Skeletal muscle satellite cell (primary cell): ENCODE results near the gene RPL29.
A peak's percentile ranks its signal among the peaks of the same experiment; 100 is the strongest.
"Not testable (repeated sequence)": the region's sequence is repeated elsewhere in the genome, so short reads cannot be mapped to it uniquely, and the experiment has no call there.

Source experiments
- H3K27me3 ChIP-seq: 2 replicates; pipeline ENCODE4 v1.7.0; 2013; ENCODE audit warnings: low read length; ENCODE audit not compliant: control insufficient read depth, insufficient read depth
- H3K36me3 ChIP-seq: 2 replicates; pipeline ENCODE4 v1.7.0; 2013; ENCODE audit warnings: mild to moderate bottlenecking, control low read depth, low read length; ENCODE audit not compliant: insufficient read depth
- H3K4me1 ChIP-seq: 2 replicates; pipeline ENCODE4 v1.7.0; 2013; ENCODE audit warnings: low read length; ENCODE audit not compliant: control insufficient read depth, insufficient read depth
- H3K4me2 ChIP-seq: 2 replicates; pipeline ENCODE4 v1.7.0; 2013; ENCODE audit warnings: mild to moderate bottlenecking, low read length
- H3K4me3 ChIP-seq: 2 replicates; pipeline ENCODE4 v1.7.0; 2013; ENCODE audit warnings: low read length
- H3K9ac ChIP-seq: 2 replicates; pipeline ENCODE4 v1.7.0; 2013; ENCODE audit warnings: mild to moderate bottlenecking, low read depth, low read length, moderate library complexity
- H3K9me3 ChIP-seq: replicated peaks from 2 replicates; pipeline ENCODE4 v1.7.0; 2013; ENCODE audit warnings: mild to moderate bottlenecking, control low read depth, low read length

Gene RPL29

DNA sequence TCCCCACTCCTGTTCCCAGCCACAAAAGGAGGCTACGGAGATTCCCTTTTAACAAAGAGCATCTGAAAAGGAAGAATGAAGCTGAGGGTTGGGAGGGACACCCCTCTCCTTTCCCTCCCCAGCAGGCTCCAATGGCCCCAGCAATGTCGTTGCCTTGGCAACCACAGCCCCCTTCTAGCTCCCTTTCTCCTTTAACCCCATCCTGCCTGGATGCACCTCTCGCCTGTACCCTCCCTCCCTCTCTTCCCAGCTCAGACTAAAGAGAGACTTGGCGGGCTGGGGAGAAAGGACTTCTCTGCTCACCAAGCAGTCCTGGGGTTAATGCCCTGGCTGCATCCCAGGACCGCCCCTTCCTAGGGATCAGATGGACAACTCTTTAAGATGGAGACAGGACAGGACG lies 7.1 kb upstream of the RPL29 start:
- no peaks in the 10 kb centered on the region for H3K36me3 ChIP-seq
- H3K4me3 ChIP-seq, result no peak overlapping the region
- H3K9me3 ChIP-seq, result no peaks in the 10 kb centered on the region
- H3K27me3 ChIP-seq, result peaks cover 3% of the 10 kb centered on the region
- peaks cover 13% of the 10 kb centered on the region for H3K4me1 ChIP-seq
- H3K4me2 ChIP-seq, result no peak overlapping the region
- H3K9ac ChIP-seq, result no peak overlapping the region

- Histone ChIP-seq H3K4me2 (no peak overlapping the region), H3K9me3 (no peaks in the 10 kb centered on the region), H3K36me3 (no peaks in the 10 kb centered on the region), H3K27me3 (peaks cover 3% of the 10 kb centered on the region), H3K9ac (no peak overlapping the region), H3K4me3 (no peak overlapping the region), H3K4me1 (peaks cover 13% of the 10 kb centered on the region)
Observed at GRCh38 chr3:52001443-52001974, 5.8 kb upstream of the RPL29 start.

- Histone ChIP-seq H3K27me3 (peaks cover 3% of the 10 kb centered on the region), H3K9ac (no peak overlapping the region), H3K4me2 (no peak overlapping the region), H3K9me3 (no peaks in the 10 kb centered on the region), H3K4me3 (no peak overlapping the region), H3K36me3 (peaks cover 5% of the 10 kb centered on the region), H3K4me1 (peaks cover under 1% of the 10 kb centered on the region)
Observed at GRCh38 chr3:51999846-52000245, 4.2 kb upstream of the RPL29 start.

GRCh38 chr3:51998774-51999173 lies 3.1 kb upstream of the RPL29 start:
- peaks cover 16% of the 10 kb centered on the region for H3K36me3 ChIP-seq
- no peak overlapping the region for H3K9ac ChIP-seq
- H3K4me1 ChIP-seq, result peaks cover 11% of the 10 kb centered on the region
- H3K4me3 ChIP-seq, result no peak overlapping the region
- H3K9me3 ChIP-seq, result no peaks in the 10 kb centered on the region
- peaks cover 3% of the 10 kb centered on the region for H3K27me3 ChIP-seq
- no peak overlapping the region for H3K4me2 ChIP-seq

DNA sequence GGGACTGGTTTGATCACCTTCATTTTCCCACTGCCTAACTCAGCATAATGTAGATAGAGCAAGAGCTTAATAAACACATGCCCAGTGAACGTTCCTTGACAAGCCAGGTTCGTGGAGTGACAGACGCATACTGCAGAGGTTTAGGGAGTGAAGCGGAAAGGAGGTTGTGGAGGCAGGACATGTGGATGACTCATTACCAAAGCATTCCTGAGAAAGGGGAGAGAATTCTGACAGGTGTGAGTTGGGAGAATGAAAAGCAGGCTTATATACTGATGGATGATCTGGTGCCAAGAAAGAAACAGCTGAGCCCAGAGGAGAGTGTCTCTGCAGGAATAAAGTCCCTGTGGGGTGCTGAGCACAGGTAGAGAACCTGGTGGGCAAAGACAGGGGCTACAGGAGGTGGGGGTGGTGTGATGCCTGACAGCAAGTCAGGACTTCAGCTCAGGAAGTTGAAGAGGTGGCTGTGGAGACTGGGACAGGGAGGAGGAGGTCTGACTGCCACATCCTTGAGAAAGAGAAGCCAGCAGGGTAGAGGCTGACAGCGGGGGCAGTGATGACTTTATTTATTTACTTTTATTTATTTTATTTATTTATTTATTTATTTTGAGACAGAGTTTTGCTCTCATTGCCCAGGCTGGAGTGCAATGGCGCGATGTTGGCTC lies 2.4 kb upstream of the RPL29 start:
- Histone ChIP-seq H3K9me3 (no peaks in the 10 kb centered on the region), H3K4me3 (no peak overlapping the region), H3K9ac (no peak overlapping the region), H3K4me2 (no peak overlapping the region), H3K36me3 (peaks cover 22% of the 10 kb centered on the region), H3K4me1 (peaks cover 16% of the 10 kb centered on the region), H3K27me3 (peaks cover 3% of the 10 kb centered on the region)

DNA sequence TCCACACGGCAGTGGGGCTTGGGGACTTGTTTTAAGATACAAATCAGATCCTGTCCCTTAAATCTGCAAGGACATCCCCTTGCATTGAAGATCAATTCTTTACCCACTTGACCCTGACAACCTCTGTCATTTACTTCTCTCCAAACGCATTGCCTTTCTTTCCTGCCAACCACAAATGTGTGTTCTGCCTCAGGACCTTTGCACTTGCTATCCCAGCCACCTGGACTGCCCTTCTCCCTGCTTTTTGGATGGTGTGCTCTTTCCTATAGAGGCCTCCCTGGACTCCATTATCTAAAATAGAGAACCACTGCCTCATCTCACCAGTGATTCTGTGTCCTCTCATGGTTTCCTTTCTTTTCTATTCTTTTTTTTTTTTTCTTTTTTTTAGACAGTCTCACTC lies 1.5 kb upstream of the RPL29 start:
- Histone ChIP-seq H3K36me3 (peaks cover 30% of the 10 kb centered on the region), H3K4me1 (peaks cover 22% of the 10 kb centered on the region), H3K27me3 (peaks cover 3% of the 10 kb centered on the region), H3K4me3 (no peak overlapping the region), H3K9me3 (no peaks in the 10 kb centered on the region), H3K9ac (no peak overlapping the region), H3K4me2 (no peak overlapping the region)

DNA sequence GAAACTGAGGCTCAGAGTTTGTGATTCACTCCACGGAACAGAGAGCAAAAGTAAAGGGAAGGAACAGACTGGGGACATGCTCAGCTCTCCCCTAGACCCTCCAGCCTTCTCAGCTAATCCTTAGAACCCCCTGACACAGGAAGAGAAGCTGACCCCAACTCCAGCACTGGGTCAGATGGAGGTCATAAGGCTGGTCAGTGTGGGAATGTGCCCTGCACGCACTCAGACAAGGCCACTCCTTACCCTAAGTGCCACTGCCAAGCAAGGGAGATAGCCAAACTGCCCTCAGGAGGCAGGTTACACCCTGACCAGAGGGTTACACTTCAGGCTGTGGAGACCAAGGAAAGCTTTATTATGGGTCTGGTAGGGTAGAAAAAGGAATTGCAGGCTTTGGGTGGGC lies 1.2 kb downstream of the RPL29 start:
- Histone ChIP-seq H3K9me3 (no peaks in the 10 kb centered on the region), H3K27me3 (peaks cover 3% of the 10 kb centered on the region), H3K4me1 (peaks cover 22% of the 10 kb centered on the region), H3K9ac (peak overlapping the region; percentile 99), H3K4me3 (peak overlapping the region; percentile 81), H3K4me2 (peak overlapping the region; percentile 97), H3K36me3 (peaks cover 40% of the 10 kb centered on the region)

DNA sequence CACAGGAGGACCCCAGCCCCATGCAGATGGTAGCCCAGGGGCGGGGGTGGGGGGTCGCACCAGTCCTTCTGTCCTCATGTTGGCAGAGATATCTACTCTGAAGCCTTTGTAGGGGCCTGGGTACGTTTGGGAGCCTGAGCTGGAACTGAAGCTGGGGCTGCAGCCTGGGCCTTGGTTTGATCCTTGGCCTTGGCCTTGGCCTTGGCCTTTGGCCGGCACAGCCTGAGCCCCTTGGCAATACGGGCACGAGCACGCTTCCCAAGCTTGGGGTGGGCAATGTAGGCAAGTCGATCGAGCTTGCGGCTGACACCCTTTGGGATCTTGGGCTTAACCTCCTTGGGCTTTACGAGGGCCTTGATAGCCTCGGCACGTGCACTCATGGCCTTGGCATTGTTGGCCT lies 2.0 kb downstream of the RPL29 start:
- peaks cover 22% of the 10 kb centered on the region for H3K4me1 ChIP-seq
- H3K9me3 ChIP-seq, H3K27me3 ChIP-seq: not testable (repeated sequence)
- peak overlapping the region; percentile 57 for H3K9ac ChIP-seq
- H3K4me2 ChIP-seq, result peak overlapping the region; percentile 97
- H3K36me3 ChIP-seq, result peaks cover 40% of the 10 kb centered on the region
- H3K4me3 ChIP-seq, result peak overlapping the region; percentile 11

DNA sequence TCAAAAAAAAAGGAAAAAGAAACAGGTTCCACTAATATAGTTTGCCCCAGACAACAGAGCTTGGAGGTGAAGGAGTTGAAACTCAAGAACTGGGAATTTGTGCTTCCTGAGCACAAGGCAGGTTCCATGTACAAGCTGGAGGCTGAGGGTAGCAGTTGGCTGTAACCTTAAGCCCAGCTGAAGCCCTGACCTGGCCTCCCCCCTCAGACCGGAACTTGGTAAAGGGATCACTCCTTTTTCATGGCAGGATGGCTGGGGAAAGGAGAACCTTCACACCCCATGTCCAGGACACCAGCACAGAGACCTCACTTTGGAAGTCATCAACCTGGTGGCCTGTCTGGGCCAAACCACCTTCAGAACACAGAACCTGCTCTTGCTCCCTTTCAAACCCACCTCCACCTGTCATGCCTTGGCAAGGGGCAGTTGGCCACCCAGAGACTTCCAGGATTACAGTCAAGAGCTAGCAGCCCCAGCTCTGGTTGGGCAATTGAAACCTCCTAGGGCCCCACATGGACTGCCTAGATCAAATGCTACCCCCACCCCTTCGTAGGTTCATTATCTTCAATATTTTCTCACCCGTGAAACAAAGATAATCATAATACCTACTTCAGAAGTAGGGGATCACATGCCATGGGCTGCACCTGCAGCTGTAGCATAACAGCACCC lies 3.5 kb downstream of the RPL29 start:
- H3K36me3 ChIP-seq, result peaks cover 40% of the 10 kb centered on the region
- H3K9ac ChIP-seq, result peak overlapping the region; percentile 18
- peaks cover 22% of the 10 kb centered on the region for H3K4me1 ChIP-seq
- no peaks in the 10 kb centered on the region for H3K27me3 ChIP-seq
- H3K4me3 ChIP-seq, result no peak overlapping the region
- H3K9me3 ChIP-seq, result no peaks in the 10 kb centered on the region
- H3K4me2 ChIP-seq, result peak overlapping the region; percentile 10

GRCh38 chr3:51990501-51990971 lies 5.2 kb downstream of the RPL29 start:
- Histone ChIP-seq H3K4me1 (peaks cover 22% of the 10 kb centered on the region), H3K36me3 (peaks cover 40% of the 10 kb centered on the region)
- not testable (repeated sequence) for H3K4me2 ChIP-seq, H3K4me3 ChIP-seq, H3K9me3 ChIP-seq, H3K9ac ChIP-seq, H3K27me3 ChIP-seq

DNA sequence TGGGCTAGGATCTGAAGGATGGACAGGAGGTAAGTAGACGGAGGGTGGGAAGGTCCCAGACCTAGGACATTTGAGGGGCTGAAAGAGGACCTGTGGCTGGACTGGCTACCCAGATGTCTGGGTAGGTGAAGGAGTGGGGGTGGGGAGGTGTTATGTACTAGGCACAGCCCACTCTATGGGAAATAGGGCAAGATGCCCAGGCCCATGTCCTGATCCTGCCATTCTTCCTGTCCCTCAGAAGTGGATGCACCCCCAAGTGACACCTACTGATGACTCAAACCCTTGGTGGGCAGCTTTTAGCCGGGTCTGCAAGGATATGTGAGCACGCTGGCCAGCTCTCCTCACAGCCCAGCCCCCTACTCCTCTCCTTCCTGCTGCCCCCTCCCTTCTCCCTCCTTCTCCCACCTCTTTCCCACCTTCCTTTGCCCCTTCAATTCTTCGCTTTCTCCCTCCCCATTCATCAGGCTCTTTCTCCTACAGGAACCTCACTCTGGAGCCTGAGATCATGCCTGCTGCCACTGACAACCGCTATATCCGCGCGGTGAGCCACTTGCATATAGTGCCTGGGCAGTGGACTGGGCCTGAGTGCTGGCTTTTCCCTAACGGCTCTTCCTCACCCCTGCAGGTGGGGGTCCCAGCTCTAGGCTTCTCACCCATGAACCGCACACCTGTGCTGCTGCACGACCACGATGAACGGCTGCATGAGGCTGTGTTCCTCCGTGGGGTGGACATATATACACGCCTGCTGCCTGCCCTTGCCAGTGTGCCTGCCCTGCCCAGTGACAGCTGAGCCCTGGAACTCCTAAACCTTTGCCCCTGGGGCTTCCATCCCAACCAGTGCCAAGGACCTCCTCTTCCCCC lies 7.2 kb downstream of the RPL29 start:
- Histone ChIP-seq H3K27me3 (no peaks in the 10 kb centered on the region), H3K9ac (no peak overlapping the region), H3K9me3 (no peaks in the 10 kb centered on the region), H3K36me3 (peaks cover 22% of the 10 kb centered on the region), H3K4me3 (no peak overlapping the region), H3K4me1 (peaks cover 19% of the 10 kb centered on the region), H3K4me2 (no peak overlapping the region)
